ENCODE data around the gene CEP104.

- TF ChIP-seq POLR2A (IDR thresholded peaks at IDR 0.05): no peak
- no peak for TF ChIP-seq CTCF (IDR thresholded peaks at IDR 0.05)
These were observed 25.3 kb downstream of the CEP104 start for GRCh38 chr1:3831689-3832088.
